HG03135 (cell line): ENCODE measurements around the gene MRPL19.

Source experiments
- ATAC-seq: cut with Tn5 transposase; IDR thresholded peaks from one replicate; pipeline ENCODE4 v1.9.1; 2021; ENCODE audit warnings: mild to moderate bottlenecking, moderate library complexity; ENCODE audit not compliant: unreplicated experiment

MRPL19 gene

DNA sequence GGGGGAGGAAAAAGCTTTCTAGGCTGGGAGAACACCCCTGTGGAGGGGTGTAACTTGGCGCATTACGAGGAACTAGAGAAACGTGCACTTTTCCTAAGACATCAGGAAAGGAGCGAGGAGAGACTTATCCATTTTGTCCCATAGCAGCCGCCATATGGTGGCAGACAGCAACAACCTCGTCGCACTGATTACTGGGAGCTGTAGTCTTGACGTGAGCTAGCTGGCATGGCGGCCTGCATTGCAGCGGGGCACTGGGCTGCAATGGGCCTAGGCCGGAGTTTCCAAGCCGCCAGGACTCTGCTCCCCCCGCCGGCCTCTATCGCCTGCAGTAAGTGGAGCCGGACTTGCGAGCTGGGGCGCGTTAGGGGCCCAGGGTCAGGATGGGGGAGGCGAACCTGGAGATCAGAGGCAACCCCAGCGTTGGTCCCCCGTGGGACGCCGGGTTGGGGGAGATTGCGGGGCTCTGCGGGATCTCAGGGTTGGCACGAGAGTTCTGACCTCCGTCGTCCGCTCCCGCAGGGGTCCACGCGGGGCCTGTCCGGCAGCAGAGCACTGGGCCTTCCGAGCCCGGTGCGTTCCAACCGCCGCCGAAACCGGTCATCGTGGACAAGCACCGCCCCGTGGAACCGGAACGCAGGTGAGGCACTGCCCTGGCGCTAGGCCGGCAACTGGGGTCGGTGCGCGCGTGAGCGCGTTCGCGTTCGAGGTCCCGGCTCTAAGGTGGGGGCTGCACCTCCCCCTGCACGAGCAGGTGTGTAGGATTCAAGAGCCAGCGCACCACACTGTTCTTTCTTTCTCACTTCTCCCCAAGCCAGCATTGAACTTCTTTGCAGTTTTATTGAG lies at the start of gene MRPL19:
Gene MRPL19, plus strand, starts transcription at position 201 of the 843 bp plus-strand sequence. Its CDS starts 25 bp downstream, at position 226.
- ATAC-seq = peak; percentile 97

DNA sequence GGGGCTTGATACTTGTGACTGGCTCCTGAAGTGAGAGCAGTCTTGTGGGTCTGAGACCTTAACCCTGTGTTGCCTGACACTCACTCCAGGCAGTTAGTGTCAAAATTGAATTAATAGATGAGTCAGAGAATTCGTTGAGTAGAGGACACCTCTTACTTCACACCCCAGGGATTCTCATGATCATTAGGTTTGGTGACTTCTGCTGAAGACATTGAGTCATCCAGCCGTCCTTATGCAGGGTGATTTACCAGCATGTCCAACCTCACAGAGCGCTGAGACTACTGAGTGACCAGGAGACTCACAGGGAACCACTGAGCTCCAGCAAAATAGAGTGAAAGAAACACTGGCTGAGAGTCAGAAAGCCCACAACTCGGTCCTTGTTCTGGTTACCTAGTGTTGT lies 49.8 kb upstream of the MRPL19 start:
- no peak for ATAC-seq

DNA sequence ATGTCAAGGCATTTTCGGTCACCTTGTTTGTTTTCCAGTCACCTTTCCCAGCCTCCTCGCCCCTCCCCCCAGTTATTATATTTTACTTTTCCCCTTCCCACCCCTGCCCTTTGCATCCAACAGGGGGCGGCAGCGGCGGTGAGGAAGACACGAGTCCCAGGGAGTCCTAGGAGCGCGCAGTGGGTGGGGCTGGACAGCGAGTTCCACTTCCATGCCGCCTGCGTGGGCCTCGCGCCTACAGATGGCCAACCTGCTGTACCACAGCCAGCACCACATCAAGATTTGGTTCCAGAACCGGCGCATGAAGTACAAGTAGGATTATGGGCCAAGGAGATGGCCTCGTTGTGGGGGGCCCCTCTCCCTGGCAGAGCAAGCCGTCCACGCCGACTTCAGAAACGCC lies 48.6 kb upstream of the MRPL19 start:
- ATAC-seq = no peak

DNA sequence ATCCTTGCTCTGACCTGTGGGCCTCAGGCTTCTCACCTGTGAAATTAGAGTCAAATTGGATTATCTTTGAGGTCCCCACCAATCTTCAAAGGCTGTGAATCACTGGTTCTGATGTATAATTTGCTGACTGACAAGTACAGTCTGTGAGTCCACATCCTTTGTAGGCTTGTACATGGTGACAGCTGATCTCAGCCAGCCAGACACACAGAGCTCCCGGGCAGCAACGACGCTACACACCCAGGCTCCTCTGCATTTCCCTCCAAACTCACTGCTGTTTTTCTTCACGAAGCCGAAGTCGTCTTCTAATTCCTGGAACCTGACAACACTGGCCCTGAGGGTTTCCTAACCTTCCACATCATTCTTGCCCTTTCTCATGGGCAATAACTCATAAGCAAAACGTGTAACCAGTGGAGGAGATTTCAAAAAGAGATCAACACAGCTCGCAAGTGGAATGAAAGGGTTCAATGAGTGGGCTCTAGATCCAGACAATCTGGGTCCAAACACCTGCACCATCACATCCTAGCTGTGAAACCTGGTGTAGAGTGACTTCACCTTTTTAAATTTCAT lies 47.9 kb upstream of the MRPL19 start:
- no peak for ATAC-seq

DNA sequence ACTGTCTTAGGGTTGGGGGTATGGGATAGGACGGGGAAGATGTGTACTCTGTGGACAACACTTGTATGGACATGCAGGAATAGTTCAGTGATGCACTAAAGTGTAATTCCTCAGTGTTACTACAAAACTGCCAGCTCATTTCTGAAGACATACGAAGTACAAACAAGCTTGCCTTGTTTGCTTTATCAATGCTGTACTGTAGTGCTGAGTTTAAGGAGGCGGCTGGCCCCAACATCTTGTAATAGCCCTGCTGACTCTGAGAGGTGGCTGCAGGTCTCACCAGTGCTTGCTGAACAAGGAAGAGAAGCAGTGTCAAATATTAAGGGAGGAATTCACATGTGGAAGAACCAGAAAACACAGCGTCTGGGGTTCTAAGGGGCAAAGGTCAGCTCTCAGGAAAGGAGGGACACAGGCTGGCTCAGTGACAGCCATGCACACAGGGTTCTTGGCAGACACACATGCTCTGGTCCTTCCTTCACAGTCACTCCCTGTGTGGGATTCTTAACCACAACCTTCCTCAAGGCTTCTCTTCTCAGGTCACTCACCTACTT lies 46.0 kb upstream of the MRPL19 start:
- ATAC-seq = no peak

DNA sequence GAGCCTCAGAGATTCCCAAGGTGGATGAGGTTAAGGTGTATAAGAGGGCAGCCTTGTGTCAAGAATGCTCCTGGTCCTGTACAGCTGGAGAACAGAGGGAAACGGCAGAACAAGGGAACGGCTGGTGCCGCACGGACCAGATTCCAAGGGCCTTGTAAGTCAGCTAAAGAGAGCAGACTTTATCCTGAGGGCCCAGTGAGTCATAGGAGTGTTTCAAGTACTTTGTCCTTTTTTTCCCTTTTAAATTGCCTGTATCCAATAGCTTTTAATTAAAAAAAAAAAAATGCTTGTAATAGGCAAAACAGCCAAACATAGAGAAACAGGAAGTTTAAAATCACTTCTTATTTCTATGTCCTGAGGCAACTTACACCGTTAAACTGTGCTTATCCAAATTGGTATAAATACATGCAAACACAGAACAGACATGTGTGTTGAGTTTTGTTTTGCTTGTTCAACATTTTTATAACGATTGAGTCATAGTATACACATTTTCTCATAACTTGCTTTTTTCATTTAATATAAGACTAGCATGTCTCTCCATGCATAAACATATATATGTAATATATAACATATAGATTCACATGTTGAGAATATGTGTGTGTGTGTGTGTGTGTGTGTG lies 43.8 kb upstream of the MRPL19 start:
- ATAC-seq = no peak

DNA sequence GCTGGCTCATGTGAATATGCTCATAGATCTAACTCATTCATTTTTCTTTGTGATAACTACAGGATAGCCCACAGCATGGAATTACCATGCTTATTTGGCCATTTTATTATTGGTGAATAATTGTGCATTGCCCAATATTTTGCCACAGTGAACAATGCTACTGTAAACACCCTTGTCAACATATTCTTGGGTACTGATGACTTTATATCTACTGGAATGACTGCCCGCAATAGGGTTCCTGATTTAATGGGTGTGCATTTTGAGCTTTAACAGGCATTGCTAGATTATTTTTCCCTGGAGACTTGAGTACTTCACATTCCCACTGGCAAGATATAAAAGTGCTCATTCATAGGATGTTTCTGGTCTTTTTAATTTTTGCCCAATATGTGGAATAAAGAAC lies 43.1 kb upstream of the MRPL19 start:
- ATAC-seq = no peak

DNA sequence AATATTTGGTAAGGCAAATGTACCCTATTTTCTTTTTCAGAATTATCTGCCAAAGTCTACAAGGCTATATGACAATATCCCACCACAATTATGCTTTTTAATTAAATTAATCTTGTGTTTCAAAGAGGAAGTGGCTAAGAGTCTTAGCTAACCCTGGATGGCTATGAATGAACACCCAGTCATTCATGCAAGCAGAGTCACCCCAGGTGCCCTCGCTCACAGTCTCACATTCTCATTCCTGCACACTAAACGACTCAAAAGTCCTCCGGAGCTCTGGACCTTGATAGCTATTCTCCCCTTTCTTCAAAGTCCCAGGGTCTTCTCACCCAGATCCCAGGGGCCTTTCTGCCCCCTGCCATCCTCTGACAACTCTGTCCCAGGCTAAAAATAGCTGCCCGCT lies 42.1 kb upstream of the MRPL19 start:
- ATAC-seq = no peak

DNA sequence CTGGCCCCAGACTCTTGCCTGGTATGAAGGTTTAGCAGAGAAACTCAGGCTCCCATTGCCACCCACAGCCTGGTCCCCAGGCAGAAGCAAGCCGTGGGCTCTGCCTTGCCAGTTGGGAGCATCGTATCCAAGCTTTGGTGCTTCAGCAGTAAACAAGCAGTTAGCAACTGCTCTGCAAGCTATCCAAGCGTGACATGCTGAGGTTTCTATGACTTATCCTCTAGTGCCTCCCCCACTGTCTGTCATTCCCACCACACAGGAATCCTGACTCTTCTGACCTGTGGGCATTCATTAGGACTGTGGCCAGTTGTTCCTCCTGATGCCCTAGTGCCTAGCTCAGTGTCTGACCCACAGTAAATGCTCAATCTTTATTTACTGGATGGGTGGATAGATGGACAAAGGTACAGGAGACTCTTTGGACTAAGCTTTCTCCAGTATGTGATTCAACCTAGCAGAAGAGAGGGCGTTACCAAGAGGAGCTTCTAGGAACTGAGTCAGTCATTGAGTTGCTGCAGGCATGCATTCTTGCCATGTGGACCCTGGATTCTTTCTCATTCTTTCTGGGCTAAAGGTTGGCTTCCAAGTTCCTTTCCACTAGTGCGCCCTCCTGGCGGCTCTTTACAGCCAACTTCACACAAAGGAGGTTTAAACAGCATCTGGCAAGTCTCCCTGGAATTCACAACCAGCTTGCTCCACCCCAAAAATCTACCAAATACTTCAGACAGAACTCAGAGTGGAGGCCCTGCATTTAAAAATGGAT lies 40.6 kb upstream of the MRPL19 start:
- ATAC-seq = no peak

DNA sequence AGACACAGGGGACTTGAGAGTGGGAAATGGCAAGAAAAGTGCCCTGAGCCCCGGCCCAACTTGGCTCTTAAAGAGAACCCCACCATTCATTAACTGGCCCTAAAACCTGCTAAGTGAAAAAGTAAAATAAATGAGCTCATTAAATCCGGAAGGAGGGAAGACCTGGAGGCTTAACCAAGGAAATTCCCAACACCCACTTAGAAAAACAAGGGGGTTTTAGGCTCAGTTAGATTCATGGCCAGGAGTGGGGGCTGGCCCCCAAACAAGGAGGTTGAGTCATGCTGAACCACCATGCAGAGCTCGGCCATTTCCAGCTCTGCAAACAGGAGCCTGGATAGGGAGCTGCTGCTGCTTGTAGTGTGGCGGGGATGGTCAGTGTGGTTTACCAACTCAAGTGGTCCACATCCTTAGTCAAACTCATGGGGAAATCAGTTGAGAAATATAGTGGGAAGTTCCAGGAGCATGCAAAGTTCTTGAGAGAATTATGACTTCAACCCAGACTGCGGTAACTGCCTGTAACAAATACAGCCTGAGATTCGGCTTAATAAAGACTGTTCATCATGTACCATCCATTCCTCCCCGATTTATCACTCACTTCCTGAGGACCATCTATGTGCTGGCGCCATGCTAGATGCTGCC lies 39.7 kb upstream of the MRPL19 start:
- ATAC-seq = no peak

DNA sequence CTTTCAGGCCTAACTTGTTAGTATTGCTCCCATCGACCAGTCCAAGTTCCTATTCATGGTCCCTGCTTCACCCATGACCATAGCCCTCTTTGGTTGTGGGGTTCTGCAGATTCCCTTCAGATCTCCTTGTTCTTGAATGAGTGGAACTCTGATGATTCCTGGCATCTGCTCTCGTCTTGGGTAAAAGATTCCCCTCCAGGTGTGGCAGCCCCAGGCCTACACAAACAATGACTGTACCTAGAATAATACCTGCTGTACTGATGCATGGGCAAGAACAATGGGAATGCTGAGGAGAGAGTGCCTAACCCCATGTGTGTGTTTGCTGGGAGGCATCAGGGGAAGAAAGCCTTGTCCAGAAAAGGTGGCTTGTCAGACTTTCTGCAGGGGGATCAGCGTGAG lies 39.2 kb upstream of the MRPL19 start:
- no peak for ATAC-seq

DNA sequence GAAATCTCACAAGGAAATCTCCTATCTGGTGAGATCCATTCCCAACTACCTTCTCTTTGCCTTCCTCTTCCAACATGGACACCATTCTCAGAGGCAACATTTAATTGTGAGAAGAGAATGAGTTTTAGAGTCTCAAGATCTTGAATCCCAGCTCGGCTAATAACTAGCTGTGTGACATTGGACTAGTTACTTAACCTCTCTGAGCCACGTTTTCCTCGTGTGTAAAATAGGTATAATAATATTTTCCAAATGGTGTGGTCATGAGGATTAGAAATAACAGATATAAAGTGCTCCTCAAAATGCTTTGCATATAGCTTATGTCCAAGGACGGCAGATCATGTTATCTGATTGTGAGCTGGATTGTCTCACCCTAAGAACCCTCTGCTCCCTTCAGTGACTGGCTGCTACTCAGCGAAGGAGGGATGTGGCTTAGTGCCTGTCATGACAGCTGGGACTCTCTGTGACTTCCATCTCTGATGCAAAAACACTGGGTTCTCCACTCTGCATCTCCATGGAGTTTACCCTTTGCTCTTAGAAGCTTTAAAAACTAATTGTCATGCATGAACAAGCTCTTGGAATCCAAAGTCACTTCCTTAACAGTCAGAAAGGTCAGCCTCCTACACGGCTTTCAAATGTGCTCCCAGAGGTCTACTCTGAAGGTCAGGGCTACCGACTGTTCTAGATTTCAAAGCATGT lies 38.4 kb upstream of the MRPL19 start:
- no peak for ATAC-seq

DNA sequence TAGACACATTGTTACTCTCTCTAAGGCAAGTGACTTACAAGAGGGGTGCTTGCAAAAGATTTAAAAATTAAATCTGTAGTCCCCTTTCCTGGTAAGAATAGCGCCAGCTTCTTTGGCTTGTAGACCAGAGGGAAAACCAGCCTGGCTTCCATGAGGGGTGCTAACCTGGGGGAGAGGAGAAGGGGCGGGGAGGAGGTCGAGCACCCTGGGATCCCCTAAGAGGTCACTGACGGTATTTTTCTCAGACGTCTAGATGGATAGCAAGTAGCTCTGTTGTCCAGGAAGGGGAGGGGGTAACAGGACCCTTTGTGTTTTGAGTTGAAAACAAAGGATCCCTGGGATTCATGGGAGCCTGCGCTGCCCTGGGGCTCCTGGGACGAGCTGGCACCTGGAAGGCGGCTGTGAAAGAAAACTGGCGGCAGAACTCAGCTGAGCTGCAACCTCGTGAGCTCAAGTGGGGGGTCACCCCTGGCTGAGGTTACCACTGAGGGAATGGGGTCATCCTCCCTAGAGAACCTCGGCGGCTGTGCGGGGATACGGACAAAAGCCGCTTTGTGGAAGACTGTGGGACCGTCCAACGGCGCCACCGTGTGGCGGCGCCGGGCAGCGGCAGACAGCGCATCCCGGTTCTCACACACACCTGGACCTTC lies 37.8 kb upstream of the MRPL19 start:
- peak; percentile 81 for ATAC-seq

DNA sequence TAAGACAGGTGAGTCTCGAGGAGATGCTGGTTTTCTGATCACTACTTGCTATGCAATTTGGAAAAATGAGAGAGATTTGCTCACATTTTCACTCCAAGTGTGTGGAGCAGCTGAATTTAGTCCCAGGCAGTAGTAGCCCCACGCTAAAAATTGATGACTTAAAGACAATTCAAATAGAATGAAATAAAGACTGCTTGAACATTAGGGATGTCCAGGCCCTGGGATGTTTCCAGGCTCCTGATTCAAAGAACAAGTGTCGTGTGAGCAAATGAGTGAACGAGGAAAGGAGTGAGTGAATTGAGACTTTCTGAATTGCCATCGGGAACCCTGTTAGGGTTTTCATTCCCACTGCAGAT lies 37.3 kb upstream of the MRPL19 start:
- no peak for ATAC-seq

DNA sequence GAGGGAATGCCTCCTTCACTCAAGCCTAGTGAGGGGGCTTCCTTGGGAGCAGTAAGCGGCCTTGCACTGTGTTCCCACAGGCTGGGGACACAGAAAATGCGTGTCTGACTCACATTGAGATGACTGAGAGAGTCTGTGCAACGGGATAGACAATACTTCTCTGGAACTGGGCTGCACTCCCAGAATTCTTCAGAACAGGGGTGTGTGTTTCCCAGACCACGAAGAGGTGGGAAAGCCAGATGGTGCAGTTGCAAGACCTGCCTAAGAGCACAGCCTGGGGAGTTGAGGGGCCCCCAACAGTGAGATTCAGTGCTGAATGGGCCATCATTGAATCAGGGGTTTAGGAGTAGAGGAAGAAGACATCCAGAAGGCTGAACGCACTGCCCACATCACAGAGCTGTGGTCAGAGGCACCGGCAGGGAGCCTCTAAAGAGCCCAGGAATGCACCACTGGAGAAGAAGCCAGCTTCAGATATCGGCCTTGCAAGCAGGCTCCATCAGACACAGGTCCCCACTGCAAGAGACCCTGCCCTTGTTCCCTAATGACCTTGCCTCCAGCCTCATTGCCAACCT lies 36.6 kb upstream of the MRPL19 start:
- ATAC-seq = no peak

DNA sequence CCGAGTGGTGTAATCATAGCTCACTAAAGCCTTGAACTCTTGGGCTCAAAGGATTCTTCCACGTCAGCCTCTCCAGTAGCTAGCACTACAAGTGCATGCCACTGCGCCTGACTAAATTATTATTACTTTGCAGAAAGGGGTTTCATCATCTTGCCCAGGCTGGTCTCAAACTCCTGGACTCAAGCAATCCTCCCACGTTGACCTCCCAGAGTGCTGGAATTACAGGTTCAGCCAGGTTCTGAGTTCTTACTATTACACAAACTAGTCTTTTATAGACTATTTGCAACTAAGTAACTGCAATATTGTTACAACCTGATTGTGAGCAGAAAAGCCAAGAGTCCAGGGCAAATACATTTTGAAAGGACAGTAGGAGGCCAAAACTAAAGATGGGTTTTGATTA lies 35.9 kb upstream of the MRPL19 start:
- ATAC-seq = no peak

DNA sequence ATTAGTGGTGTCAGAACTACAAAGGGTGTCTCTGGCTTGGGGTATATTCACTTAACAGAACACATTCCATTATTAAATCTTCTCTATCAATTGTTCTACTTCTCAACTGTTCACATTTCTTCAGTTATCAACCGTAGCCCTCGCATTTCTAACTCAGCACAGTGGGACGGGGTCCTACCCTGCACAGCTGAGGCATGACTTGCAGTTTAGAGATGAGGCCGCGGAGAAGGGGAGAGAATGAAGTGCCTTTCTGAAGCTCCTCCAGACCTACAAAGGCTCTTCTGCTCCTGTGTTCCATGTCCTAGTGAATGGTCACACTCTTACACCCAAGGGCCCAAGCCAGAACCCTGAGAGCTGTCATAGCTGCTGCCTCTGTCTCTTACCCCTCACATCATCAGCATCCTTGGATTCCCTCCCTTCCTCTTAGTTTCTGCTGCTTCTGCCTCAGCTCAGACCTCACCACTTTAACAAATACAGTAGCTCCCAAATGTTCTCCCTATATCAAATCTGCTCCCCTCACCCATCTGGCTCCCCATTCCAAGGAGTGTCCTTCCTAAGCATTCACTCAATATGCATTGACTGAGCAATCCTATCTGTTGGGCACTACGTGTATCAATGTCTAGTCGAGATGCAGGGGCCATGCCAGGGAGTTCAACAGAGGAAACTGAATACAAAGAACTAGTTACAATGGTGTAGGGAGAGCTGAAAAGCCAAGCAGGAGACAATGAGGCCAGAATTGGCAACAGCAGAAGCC lies 34.3 kb upstream of the MRPL19 start:
- no peak for ATAC-seq

DNA sequence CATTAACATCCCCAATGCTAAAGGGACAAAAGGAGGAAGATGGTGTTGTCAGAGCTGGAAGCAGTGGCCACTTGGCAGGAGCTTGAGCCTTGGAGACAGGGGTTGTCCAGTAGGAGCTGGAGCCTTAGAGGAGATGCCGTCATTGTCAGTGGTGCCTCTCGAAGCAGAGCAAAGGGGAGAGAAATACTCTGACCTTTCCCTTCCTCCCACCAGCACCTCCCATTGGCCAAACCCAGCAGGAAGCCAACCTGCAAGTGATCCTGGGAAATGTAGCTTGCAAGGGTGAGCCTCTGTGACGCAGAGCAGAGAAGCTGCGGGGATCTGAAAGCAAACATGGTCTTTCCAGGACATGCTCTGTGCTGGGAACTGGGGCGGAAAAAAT lies 33.7 kb upstream of the MRPL19 start:
- no peak for ATAC-seq
